ENCODE results near the gene PALLD.

DNA sequence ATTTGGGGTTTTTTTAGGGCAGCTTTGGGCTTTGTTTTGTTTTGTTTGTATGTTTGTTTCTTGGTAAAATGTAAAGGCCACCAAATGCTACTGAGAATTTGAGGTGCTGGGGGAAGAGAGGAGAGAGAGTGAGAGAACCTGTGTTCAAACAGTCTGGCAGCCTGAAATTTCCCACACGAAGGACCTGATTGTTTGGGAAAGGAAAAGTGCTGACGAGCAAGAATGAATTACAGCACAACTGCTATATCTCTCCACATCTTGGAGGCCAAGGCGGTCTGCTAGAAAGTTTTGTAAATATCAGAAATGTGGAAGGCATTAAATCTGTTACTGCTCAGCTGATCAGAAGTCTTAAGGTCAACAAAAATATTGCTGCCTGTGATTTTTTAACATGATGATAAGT is 170.5 kb downstream of the PALLD start:
- TF ChIP-seq EZH2 (IDR thresholded peaks at IDR 0.05; ENCODE audit: borderline replicate concordance, low read depth, low read length, severe bottlenecking) (no peak), FOS (IDR thresholded peaks at IDR 0.05; ENCODE audit: borderline replicate concordance, insufficient read depth, low read length) (no peak), POLR2AphosphoS5 (IDR thresholded peaks at IDR 0.05; ENCODE audit: insufficient read depth, low read depth, low read length) (no peak)
- TF ChIP-seq, protein P1, sequence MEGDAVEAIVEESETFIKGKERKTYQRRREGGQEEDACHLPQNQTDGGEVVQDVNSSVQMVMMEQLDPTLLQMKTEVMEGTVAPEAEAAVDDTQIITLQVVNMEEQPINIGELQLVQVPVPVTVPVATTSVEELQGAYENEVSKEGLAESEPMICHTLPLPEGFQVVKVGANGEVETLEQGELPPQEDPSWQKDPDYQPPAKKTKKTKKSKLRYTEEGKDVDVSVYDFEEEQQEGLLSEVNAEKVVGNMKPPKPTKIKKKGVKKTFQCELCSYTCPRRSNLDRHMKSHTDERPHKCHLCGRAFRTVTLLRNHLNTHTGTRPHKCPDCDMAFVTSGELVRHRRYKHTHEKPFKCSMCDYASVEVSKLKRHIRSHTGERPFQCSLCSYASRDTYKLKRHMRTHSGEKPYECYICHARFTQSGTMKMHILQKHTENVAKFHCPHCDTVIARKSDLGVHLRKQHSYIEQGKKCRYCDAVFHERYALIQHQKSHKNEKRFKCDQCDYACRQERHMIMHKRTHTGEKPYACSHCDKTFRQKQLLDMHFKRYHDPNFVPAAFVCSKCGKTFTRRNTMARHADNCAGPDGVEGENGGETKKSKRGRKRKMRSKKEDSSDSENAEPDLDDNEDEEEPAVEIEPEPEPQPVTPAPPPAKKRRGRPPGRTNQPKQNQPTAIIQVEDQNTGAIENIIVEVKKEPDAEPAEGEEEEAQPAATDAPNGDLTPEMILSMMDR (IDR thresholded peaks at IDR 0.05; ENCODE audit: extremely low read depth in 1 of 2, insufficient read depth in 1 of 2, low read depth in 1 of 2, low read length in 2 of 2) = no peak

All from endothelial cell of umbilical vein (primary cell).